ENCODE measurements around the gene SPOCK3. TPM values are rescaled to one million over a fixed set of nuclear protein-coding genes. Genes with fewer than 3 reads are reported as not detected.
"Not testable (repeated sequence)": the region's sequence is repeated elsewhere in the genome, so short reads cannot be mapped to it uniquely, and the experiment has no call there.

SPOCK3 gene
- total RNA-seq, 8 experiments from 2014 or later: 0.41 to 42.2 (median 18.6) TPM; not detected in 2

DNA sequence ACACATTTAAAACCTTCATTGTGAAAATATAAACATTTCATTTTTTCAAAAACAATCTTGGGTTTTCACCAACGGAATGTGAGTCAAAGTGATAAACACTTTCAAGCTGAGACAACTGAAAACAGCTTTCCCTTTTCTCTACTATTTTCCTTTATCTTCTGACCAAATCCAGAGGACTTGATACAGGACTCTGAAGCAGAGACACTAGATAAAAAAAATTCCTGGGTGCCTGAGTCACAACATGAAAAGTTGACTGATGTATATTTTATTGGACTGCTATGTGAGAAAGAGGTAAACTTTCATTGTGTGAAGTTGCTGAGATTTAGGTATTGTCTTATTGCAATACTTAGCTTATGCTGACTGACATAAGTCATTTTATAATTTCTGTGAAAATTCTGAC, 411.2 kb downstream of the SPOCK3 start:
- in situ Hi-C loops (cut with MboI; ENCODE audit: low pct_unique_long_range_greater_than_20kb in 2 of 9, low sequenced_read_pairs in 9 of 9, unreplicated experiment in 9 of 9): no loop called here
- Histone ChIP-seq H3K4me1 (replicated peaks in 1 of 2) (peaks cover 0 to 17% of the 10 kb centered on the region in 2 donors), H3K27ac (no peak overlapping the region), H3K4me3 (no peak overlapping the region)
- no peak for ATAC-seq (replicated peaks in 6 of 8)
- 0 to 88% (median 11%) methylated on average over 1 of the region's 1 CpG; no CpG with 5 or more reads in 3 of the 10 experiments for WGBS, 10 experiments

- no peak overlapping the region for H3K27ac ChIP-seq
- WGBS, 10 experiments: 0 to 100% (median 87%) methylated on average over 1 to 4 of the region's 4 CpGs
- ATAC-seq (replicated peaks in 6 of 8): no peak
- in situ Hi-C loops (cut with MboI; ENCODE audit: low pct_unique_long_range_greater_than_20kb in 2 of 9, low sequenced_read_pairs in 9 of 9, unreplicated experiment in 9 of 9): no loop called here
- no peak overlapping the region for H3K4me3 ChIP-seq
- H3K4me1 ChIP-seq (replicated peaks in 1 of 2): peaks cover 0 to 11% of the 10 kb centered on the region in 2 donors
These were observed 411.9 kb downstream of the SPOCK3 start for GRCh38 chr4:166822386-166822785.

DNA sequence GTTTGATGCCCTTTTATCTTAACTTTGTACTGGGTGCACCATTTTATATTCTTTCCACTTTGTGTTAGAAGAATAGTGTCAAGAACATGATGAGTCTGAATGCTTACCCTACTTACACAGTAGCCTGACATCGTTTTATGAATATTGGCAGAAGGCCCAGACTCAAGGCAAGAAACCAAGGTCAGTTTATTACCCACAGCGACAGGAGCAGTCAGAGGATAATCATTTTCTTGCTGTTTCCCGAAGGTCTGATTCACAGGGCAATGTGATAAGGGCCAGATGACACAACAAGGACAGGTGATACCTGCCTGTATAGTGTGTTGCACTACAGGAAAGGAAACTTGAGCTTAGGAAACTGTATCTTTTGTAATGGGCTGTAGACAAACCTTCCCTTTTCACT, 417.4 kb downstream of the SPOCK3 start:
- peak in 5 of 8 experiments; percentile 39 to 96 (median 55) for ATAC-seq (replicated peaks in 6 of 8)
- no peak overlapping the region for H3K27ac ChIP-seq
- no peak overlapping the region for H3K4me3 ChIP-seq
- in situ Hi-C loops (cut with MboI; ENCODE audit: low pct_unique_long_range_greater_than_20kb in 2 of 9, low sequenced_read_pairs in 9 of 9, unreplicated experiment in 9 of 9): no loop called here
- peaks cover 2 to 3% of the 10 kb centered on the region in 2 donors for H3K4me1 ChIP-seq (replicated peaks in 1 of 2)
- WGBS, 10 experiments: 0 to 92% (median 25%) methylated on average over 1 to 3 of the region's 3 CpGs; no CpG with 5 or more reads in 2 of the 10 experiments

GRCh38 chr4:166808380-166808779, 425.9 kb downstream of the SPOCK3 start:
- Histone ChIP-seq H3K27ac (no peak overlapping the region), H3K4me3 (no peak overlapping the region), H3K4me1 (replicated peaks in 1 of 2) (peaks cover 0 to 6% of the 10 kb centered on the region in 2 donors)
- in situ Hi-C loops (cut with MboI; ENCODE audit: low pct_unique_long_range_greater_than_20kb in 2 of 9, low sequenced_read_pairs in 9 of 9, unreplicated experiment in 9 of 9): no loop called here
- ATAC-seq (replicated peaks in 6 of 8): no peak

DNA sequence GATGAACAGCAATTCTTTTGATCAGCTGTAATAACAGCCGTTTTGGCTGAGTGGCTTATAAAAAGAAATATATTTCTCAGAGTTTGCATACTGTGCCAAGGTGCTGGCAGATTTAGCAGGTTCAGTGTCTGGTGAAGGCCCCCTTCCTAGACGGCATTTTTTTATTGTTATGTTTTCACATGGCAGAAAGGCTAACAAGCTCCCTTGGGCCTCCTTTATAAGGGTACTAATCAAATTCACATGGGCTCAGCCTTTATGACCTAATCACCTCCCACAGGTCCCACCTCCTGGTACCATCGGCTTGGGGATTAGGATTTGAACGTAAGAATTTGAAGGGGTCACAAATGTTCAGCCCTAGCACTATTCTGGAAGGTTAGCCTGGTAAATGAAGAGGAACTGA, 431.9 kb downstream of the SPOCK3 start:
- ATAC-seq (replicated peaks in 6 of 8): no peak
- no peak overlapping the region for H3K27ac ChIP-seq
- in situ Hi-C loops (cut with MboI; ENCODE audit: low pct_unique_long_range_greater_than_20kb in 2 of 9, low sequenced_read_pairs in 9 of 9, unreplicated experiment in 9 of 9): no loop called here
- WGBS, 10 experiments: 0 to 92% (median 53%) methylated on average over 1 to 4 of the region's 4 CpGs; no CpG with 5 or more reads in 1 of the 10 experiments
- H3K4me1 ChIP-seq (replicated peaks in 1 of 2): peaks cover 0 to 26% of the 10 kb centered on the region in 2 donors
- H3K4me3 ChIP-seq: no peak overlapping the region

GRCh38 chr4:166798126-166798525, 436.2 kb downstream of the SPOCK3 start:
- ATAC-seq (replicated peaks in 6 of 8): peak in 4 of 8 experiments; percentile 22 to 82 (median 68)
- in situ Hi-C loops (cut with MboI; ENCODE audit: low pct_unique_long_range_greater_than_20kb in 2 of 9, low sequenced_read_pairs in 9 of 9, unreplicated experiment in 9 of 9): no loop called here
- 0 to 55% (median 20%) methylated on average over 1 to 2 of the region's 3 CpGs; no CpG with 5 or more reads in 4 of the 10 experiments for WGBS, 10 experiments
- peaks cover 0 to 17% of the 10 kb centered on the region in 2 donors for H3K4me1 ChIP-seq (replicated peaks in 1 of 2)
- H3K27ac ChIP-seq: no peak overlapping the region
- H3K4me3 ChIP-seq: no peak overlapping the region

GRCh38 chr4:166777760-166778159, 456.5 kb downstream of the SPOCK3 start:
- no peak overlapping the region for H3K27ac ChIP-seq
- H3K4me1 ChIP-seq (replicated peaks in 1 of 2): no peaks in the 10 kb centered on the region
- in situ Hi-C loops (cut with MboI; ENCODE audit: low pct_unique_long_range_greater_than_20kb in 2 of 9, low sequenced_read_pairs in 9 of 9, unreplicated experiment in 9 of 9): no loop called here
- no peak overlapping the region for H3K4me3 ChIP-seq
- ATAC-seq (replicated peaks in 6 of 8): no peak

GRCh38 chr4:166763018-166763417, 471.3 kb downstream of the SPOCK3 start:
- in situ Hi-C loops (cut with MboI; ENCODE audit: low pct_unique_long_range_greater_than_20kb in 2 of 9, low sequenced_read_pairs in 9 of 9, unreplicated experiment in 9 of 9): no loop called here
- no peak for ATAC-seq (replicated peaks in 6 of 8)
- no peaks in the 10 kb centered on the region for H3K4me1 ChIP-seq (replicated peaks in 1 of 2)
- no peak overlapping the region for H3K4me3 ChIP-seq
- H3K27ac ChIP-seq: no peak overlapping the region

- in situ Hi-C loops (cut with MboI; ENCODE audit: low pct_unique_long_range_greater_than_20kb in 2 of 9, low sequenced_read_pairs in 9 of 9, unreplicated experiment in 9 of 9): no loop called here
- Histone ChIP-seq H3K4me1 (replicated peaks in 1 of 2) (no peaks in the 10 kb centered on the region), H3K4me3 (no peak overlapping the region), H3K27ac (no peak overlapping the region)
- 0 to 67% (median 57%) methylated on average over 1 of the region's 1 CpG; no CpG with 5 or more reads in 2 of the 10 experiments for WGBS, 10 experiments
- peak in 2 of 8 experiments; percentile 61 to 77 for ATAC-seq (replicated peaks in 6 of 8)
These were observed 492.6 kb downstream of the SPOCK3 start for GRCh38 chr4:166741742-166742141.

DNA sequence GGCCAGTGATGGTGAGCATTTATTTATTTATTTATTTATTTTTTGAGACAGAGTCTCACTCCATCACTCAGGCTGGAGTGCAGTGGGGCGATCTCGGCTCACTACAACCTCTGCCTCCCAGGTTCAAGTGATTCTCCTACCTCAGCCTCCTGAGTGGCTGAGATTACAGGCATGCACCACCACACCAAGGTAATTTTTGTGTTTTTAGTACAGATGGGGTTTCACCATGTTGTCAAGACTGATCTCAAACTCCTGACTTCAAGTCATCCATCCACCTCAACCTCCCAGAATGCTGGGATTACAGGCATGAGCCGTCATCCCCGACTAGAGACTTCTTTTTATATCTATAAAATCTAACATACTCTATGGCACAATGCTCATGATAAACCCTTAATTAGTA, 495.1 kb downstream of the SPOCK3 start:
- ATAC-seq (replicated peaks in 6 of 8); H3K4me1 ChIP-seq (replicated peaks in 1 of 2); H3K27ac ChIP-seq; in situ Hi-C loops (cut with MboI; ENCODE audit: low pct_unique_long_range_greater_than_20kb in 2 of 9, low sequenced_read_pairs in 9 of 9, unreplicated experiment in 9 of 9); H3K4me3 ChIP-seq: not testable (repeated sequence)
- 33 to 100% (median 93%) methylated on average over 1 to 4 of the region's 4 CpGs; no CpG with 5 or more reads in 2 of the 10 experiments for WGBS, 10 experiments

DNA sequence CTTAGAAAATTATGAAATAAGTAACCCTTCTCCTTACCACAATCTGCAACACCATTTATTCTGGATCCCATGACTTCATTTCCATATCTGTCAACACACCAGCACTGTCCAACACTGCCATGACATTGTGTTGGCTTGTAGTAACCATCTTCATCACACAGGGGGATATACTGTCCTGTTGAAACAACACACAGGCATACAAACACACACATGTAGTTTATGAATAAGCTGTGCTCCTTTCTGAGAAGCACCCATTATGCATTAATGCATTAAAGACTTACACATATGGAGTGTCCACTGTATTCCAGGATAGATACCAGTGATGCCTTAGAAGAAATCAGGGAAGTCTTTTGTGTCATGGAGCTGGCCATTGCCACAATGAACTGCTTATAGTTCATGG, 496.9 kb downstream of the SPOCK3 start:
- in situ Hi-C loops (cut with MboI; ENCODE audit: low pct_unique_long_range_greater_than_20kb in 2 of 9, low sequenced_read_pairs in 9 of 9, unreplicated experiment in 9 of 9): no loop called here
- H3K4me3 ChIP-seq: no peak overlapping the region

GRCh38 chr4:166735553-166735952, 498.7 kb downstream of the SPOCK3 start:
- Histone ChIP-seq H3K27ac (no peak overlapping the region), H3K4me1 (replicated peaks in 1 of 2) (no peaks in the 10 kb centered on the region), H3K4me3 (no peak overlapping the region)
- no peak for ATAC-seq (replicated peaks in 6 of 8)
- 0 to 100% (median 74%) methylated on average over 1 of the region's 1 CpG; no CpG with 5 or more reads in 2 of the 10 experiments for WGBS, 10 experiments
- in situ Hi-C loops (cut with MboI; ENCODE audit: low pct_unique_long_range_greater_than_20kb in 2 of 9, low sequenced_read_pairs in 9 of 9, unreplicated experiment in 9 of 9): no loop called here

More for the DNA sequence above, 496.9 kb downstream of the SPOCK3 start:
- no peak overlapping the region for H3K27ac ChIP-seq
- no peaks in the 10 kb centered on the region for H3K4me1 ChIP-seq (replicated peaks in 1 of 2)
- ATAC-seq (replicated peaks in 6 of 8): no peak

DNA sequence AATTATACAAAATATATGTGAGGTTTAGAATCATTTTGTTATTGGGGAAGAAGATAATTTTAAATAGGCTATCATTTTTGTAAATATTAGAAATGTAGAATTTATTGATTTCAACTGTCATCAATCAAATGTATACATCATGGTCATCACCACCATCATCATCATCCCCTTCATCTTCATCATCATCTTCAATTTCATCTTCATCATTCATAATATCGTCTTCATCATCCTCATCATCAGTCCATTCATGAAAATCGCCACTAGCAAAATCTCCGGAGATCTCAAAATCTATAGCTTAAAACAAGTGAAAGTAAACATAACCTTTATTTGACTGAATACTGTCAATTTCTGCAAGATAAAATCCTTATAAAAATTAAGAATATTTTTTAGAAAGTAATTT, 499.5 kb downstream of the SPOCK3 start:
- ATAC-seq (replicated peaks in 6 of 8): no peak
- 0 to 100% (median 88%) methylated on average over 1 to 3 of the region's 3 CpGs for WGBS, 10 experiments
- in situ Hi-C loops (cut with MboI; ENCODE audit: low pct_unique_long_range_greater_than_20kb in 2 of 9, low sequenced_read_pairs in 9 of 9, unreplicated experiment in 9 of 9): no loop called here

GRCh38 chr4:166733686-166734085, 500.6 kb downstream of the SPOCK3 start:
- no peak overlapping the region for H3K27ac ChIP-seq
- 0 to 97% (median 55%) methylated on average over 1 to 3 of the region's 3 CpGs for whole genome bisulfite sequencing, 10 experiments
- no peak for ATAC-seq (replicated peaks in 6 of 8)

More for the DNA sequence above, 499.5 kb downstream of the SPOCK3 start:
- Histone ChIP-seq H3K27ac (no peak overlapping the region), H3K4me1 (replicated peaks in 1 of 2) (no peaks in the 10 kb centered on the region), H3K4me3 (no peak overlapping the region)

More at GRCh38 chr4:166733686-166734085, 500.6 kb downstream of the SPOCK3 start:
- in situ Hi-C loops (cut with MboI; ENCODE audit: low pct_unique_long_range_greater_than_20kb in 2 of 9, low sequenced_read_pairs in 9 of 9, unreplicated experiment in 9 of 9): no loop called here
- Histone ChIP-seq H3K4me1 (replicated peaks in 1 of 2) (no peaks in the 10 kb centered on the region), H3K4me3 (no peak overlapping the region)

All from motor neuron (in vitro differentiated cells).